GM12878 (cell line): ENCODE measurements around the gene TP53INP2. TPM values are rescaled to one million over a fixed set of nuclear protein-coding genes. Genes with fewer than 3 reads are reported as not detected.
"Not testable (repeated sequence)": the region's sequence is repeated elsewhere in the genome, so short reads cannot be mapped to it uniquely, and the experiment has no call there.

Experiments
- ATAC-seq: fragments of 200-7000 bp; cut with Tn5 transposase; 3 replicates; pipeline ENCODE4 v1.9.1; 2020; ENCODE audit warnings: mild to moderate bottlenecking, moderate library complexity
- BruUV-seq: library from RNA; stranded (reverse); fragments of 400-500 nt; replicated peaks from 2 replicates; lab custom pipeline; 2021; lab: Mats Ljungman, UMichigan
- CTCF ChIA-PET: fragments of 300-600 bp; sonication (Branson Sonifier 250); formaldehyde crosslinking; extraction: SDS; loops from one replicate; lab custom pipeline; 2021; ENCODE audit warnings: inconsistent platforms; lab: Yijun Ruan, JAX
- POLR2A ChIA-PET: fragments of 350-600 bp; formaldehyde crosslinking; extraction: SDS; loops from one replicate; lab custom pipeline; 2021; ENCODE audit warnings: inconsistent platforms; lab: Charles Lee
- RAD21 ChIA-PET: fragments of 300-600 bp; sonication (Branson Sonifier 250); formaldehyde crosslinking; loops from one replicate; lab custom pipeline; 2023; ENCODE audit warnings: antibody characterized with exemption; ENCODE audit not compliant: unreplicated experiment; lab: Charles Lee
- SMC1A ChIA-PET: fragments of 300-600 bp; sonication (Branson Sonifier 250); formaldehyde crosslinking; loops from one replicate; lab custom pipeline; 2023; ENCODE audit not compliant: unreplicated experiment, uncharacterized antibody; lab: Charles Lee
- DNase-seq: peaks from one replicate; pipeline ENCODE4 v3.0.0-alpha.2; 2011; ENCODE audit warnings: low read depth, low spot score
- FAIRE-seq: peaks from 3 replicates; lab custom pipeline; 2011; peaks lifted over from hg19 to GRCh38; lab: Jason Lieb, UNC
- H2AFZ ChIP-seq: 2 replicates; pipeline ENCODE4 v1.6.0; 2011; ENCODE audit warnings: low read depth, low read length, control low read depth; ENCODE audit not compliant: control insufficient read depth
- H3K27ac ChIP-seq: 2 replicates; pipeline ENCODE4 v1.5.1; 2011; ENCODE audit warnings: control low read depth; ENCODE audit not compliant: control insufficient read depth, insufficient read depth
- H3K27me3 ChIP-seq, 2 experiments: replicated peaks in 1 of 2; 2 replicates each; pipeline versions ENCODE4 v1.6.0 to v1.6.1; 2011; ENCODE audit warnings: low read length in 1 of 2; ENCODE audit not compliant: control insufficient read depth in 2 of 2, insufficient read depth in 2 of 2
- H3K36me3 ChIP-seq, 2 experiments: 2 replicates each; pipeline ENCODE4 v1.5.1; 2011; ENCODE audit warnings: low read length in 1 of 2; ENCODE audit not compliant: control insufficient read depth in 2 of 2, insufficient read depth in 2 of 2
- H3K4me1 ChIP-seq: 2 replicates; pipeline ENCODE4 v1.6.1; 2011; ENCODE audit warnings: mild to moderate bottlenecking, low read length, moderate library complexity, mixed read lengths; ENCODE audit not compliant: control insufficient read depth, insufficient read depth
- H3K4me2 ChIP-seq: 2 replicates; pipeline ENCODE4 v1.6.0; 2011; ENCODE audit warnings: control low read depth; ENCODE audit not compliant: control insufficient read depth, insufficient read depth
- H3K4me3 ChIP-seq: fragments of 200-600 bp; sonication (generic); 2 replicates; pipeline ENCODE4 v1.5.1; 2016
- H3K79me2 ChIP-seq: 2 replicates; pipeline ENCODE4 v1.6.0; 2011; ENCODE audit warnings: low read length; ENCODE audit not compliant: control insufficient read depth, insufficient read depth
- H3K9ac ChIP-seq: 2 replicates; pipeline ENCODE4 v1.8.0; 2011; ENCODE audit warnings: low read length, control low read depth, mixed read lengths; ENCODE audit not compliant: control insufficient read depth, insufficient read depth
- H3K9me3 ChIP-seq: replicated peaks from 3 replicates; pipeline ENCODE4 v1.5.1; 2011; ENCODE audit warnings: mild to moderate bottlenecking, low read length; ENCODE audit not compliant: control insufficient read depth, insufficient read depth
- H4K20me1 ChIP-seq: 2 replicates; pipeline ENCODE4 v1.6.0; 2011; ENCODE audit not compliant: control insufficient read depth, insufficient read depth
- BCLAF1 ChIP-seq: fragments of 450-650 bp; IDR thresholded peaks from 2 replicates; pipeline ENCODE4 v1.6.1; 2017; ENCODE audit warnings: antibody characterized with exemption, mild to moderate bottlenecking, moderate library complexity
- CHD2 ChIP-seq: IDR thresholded peaks from 2 replicates; pipeline ENCODE4 v1.6.1; 2011; ENCODE audit warnings: low read depth, low read length, improper control_type of control experiment, borderline replicate concordance
- CREM ChIP-seq: IDR thresholded peaks from 2 replicates; pipeline ENCODE4 v1.6.1; 2014; ENCODE audit warnings: antibody characterized with exemption, low read depth
- DPF2 ChIP-seq: fragments of 450-650 bp; IDR thresholded peaks from 2 replicates; pipeline ENCODE4 v1.6.1; 2017; ENCODE audit warnings: mild to moderate bottlenecking
- ESRRA ChIP-seq: IDR thresholded peaks from 2 replicates; pipeline ENCODE4 v1.6.1; 2012; ENCODE audit warnings: mild to moderate bottlenecking, low read length, improper control_type of control experiment
- GATAD2B ChIP-seq: fragments of 450-650 bp; conservative IDR thresholded peaks from 2 replicates; pipeline ENCODE4 v1.6.1; 2017; ENCODE audit warnings: low read depth, mild to moderate bottlenecking, moderate library complexity
- HDAC2 ChIP-seq: fragments of 200-600 bp; sonication (generic); IDR thresholded peaks from 2 replicates; pipeline ENCODE4 v1.6.1; 2017
- IRF5 ChIP-seq: fragments of 450-650 bp; IDR thresholded peaks from 2 replicates; pipeline ENCODE4 v1.6.1; 2017; ENCODE audit warnings: borderline replicate concordance
- KLF5 ChIP-seq: fragments of 450-650 bp; IDR thresholded peaks from 2 replicates; pipeline ENCODE4 v1.6.1; 2014; ENCODE audit warnings: mild to moderate bottlenecking; ENCODE audit not compliant: partially characterized antibody
- MYC ChIP-seq: IDR thresholded peaks from 2 replicates; pipeline ENCODE4 v1.6.1; 2011; ENCODE audit warnings: mild to moderate bottlenecking, low read length, moderate library complexity, inconsistent platforms; ENCODE audit not compliant: insufficient read depth, insufficient replicate concordance, insufficient read length, severe bottlenecking
- NBN ChIP-seq: fragments of 450-650 bp; IDR thresholded peaks from 2 replicates; pipeline ENCODE4 v1.6.1; 2016
- PAX5 ChIP-seq: IDR thresholded peaks from 2 replicates; pipeline ENCODE4 v1.6.1; 2011; ENCODE audit warnings: low read depth, low read length, borderline replicate concordance
- POLR2AphosphoS5 ChIP-seq: IDR thresholded peaks from 2 replicates; pipeline ENCODE4 v1.6.1; 2011; ENCODE audit warnings: mild to moderate bottlenecking, low read length, inconsistent platforms
- STAT1 ChIP-seq: fragments of 450-650 bp; conservative IDR thresholded peaks from 2 replicates; pipeline ENCODE4 v1.6.1; 2014; ENCODE audit warnings: antibody characterized with exemption, mild to moderate bottlenecking
- STAT3 ChIP-seq: IDR thresholded peaks from 2 replicates; pipeline ENCODE4 v1.6.1; 2011; ENCODE audit warnings: low read depth, low read length, improper control_type of control experiment
- ZNF24 ChIP-seq: fragments of 450-650 bp; IDR thresholded peaks from 2 replicates; pipeline ENCODE4 v1.6.1; 2017; ENCODE audit warnings: antibody characterized with exemption, mild to moderate bottlenecking
- WGBS: methylation state at CpG from one replicate; pipeline ENCODE4 v1.1.6; 2016; ENCODE audit warnings: low lambda C conversion rate; ENCODE audit not compliant: insufficient replicate concordance, insufficient coverage; ENCODE audit errors: missing lambda C conversion rate; 5-methylcytosine and 5-hydroxymethylcytosine counted together
- in situ Hi-C: fragments of 300-500 bp; cut with MboI; formaldehyde crosslinking; loops from 9 replicates; pipeline ENCODE4 v1.14.3; 2018; ENCODE audit warnings: mixed read lengths
- intact Hi-C: fragments of 100-400 bp; cut with micrococcal nuclease; formaldehyde crosslinking; loops from one replicate; pipeline ENCODE4 v1.14.2; 2022; ENCODE audit not compliant: unreplicated experiment
- polyA plus RNA-seq, 11 experiments: library from polyadenylated mRNA; depleted of rRNA in 4 of 11; unstranded in 6 of 11; stranded (reverse) in 5 of 11; fragments of >200 nt; fragmentation: Nextera tagmentation in 4 of 11; fragmentation: Illumina TruSeq in 1 of 11; extraction: Ambion mirVana in 4 of 11; extraction: Trizol in 1 of 11; gene quantifications; 1 replicate in 1 of 11; 2 replicates in 10 of 11; pipeline versions ENCODE4 v1.2.1 to v1.2.3, GENCODE V29; 2011 to 2016; ENCODE audit warnings: inconsistent platforms in 2 of 11, missing spikeins in 2 of 11, low read depth in 1 of 11
- total RNA-seq, 4 experiments: library from RNA; depleted of rRNA in 3 of 4; stranded (reverse); fragments of >200 nt in 3 of 4; fragmentation: Illumina TruSeq in 1 of 4; extraction: Trizol in 1 of 4; gene quantifications; 2 replicates each; pipeline versions ENCODE4 v1.2.1 to v1.2.3, GENCODE V29; 2013 to 2021

TP53INP2 gene
- total and polyA plus RNA-seq, 10 of the 15 experiments (the other 5 are each of a cell fraction or from before 2014, with no cell fraction given), result 2.8 to 16.0 (median 4.0) TPM

GRCh38 chr20:34704177-34705007 is at the start of gene TP53INP2 (continued):
- TF ChIP-seq BCLAF1 (0 out of 2 replicates have a peak, but pooled peaks have one; percentile 12), GATAD2B (peak; percentile 67), DPF2 (peak; percentile 83), KLF5 (no peak), HDAC2 (no peak), ZNF24 (peak; percentile 43; the same call in 1 of the 2 replicates), CREM (peak; percentile 82), NBN (peak; percentile 17), CHD2 (0 out of 2 replicates have a peak, but pooled peaks have one; percentile 20), ESRRA (peak; percentile 78; the same call in 1 of the 2 replicates), STAT1 (0 out of 2 replicates have a peak, but pooled peaks have one; percentile 46), IRF5 (no peak), POLR2AphosphoS5 (peak; percentile 55), STAT3 (no peak), PAX5 (peak; percentile 19; the same call in 1 of the 2 replicates), MYC (no peak)
- TF ChIP-seq, all 136 proteins: peak for 33

- RAD21 ChIA-PET, H3K4me3 ChIP-seq, H3K36me3 ChIP-seq, H3K9me3 ChIP-seq, H3K4me1 ChIP-seq, intact Hi-C loops, SMC1A ChIA-PET, H3K27ac ChIP-seq, in situ Hi-C loops, H3K27me3 ChIP-seq, H3K9ac ChIP-seq, ATAC-seq, FAIRE-seq, H4K20me1 ChIP-seq, CTCF ChIA-PET, H2AFZ ChIP-seq, POLR2A ChIA-PET, H3K4me2 ChIP-seq, DNase-seq, BruUV-seq, H3K79me2 ChIP-seq: not testable (repeated sequence)
- 100% methylated on average over 14 of the region's 31 CpGs for WGBS
These were observed 45.5 kb upstream of the TP53INP2 start for GRCh38 chr20:34658654-34659053.
